Measurements from ENCODE around the gene GPS1. TPM values are rescaled to one million over a fixed set of nuclear protein-coding genes. Genes with fewer than 3 reads are reported as not detected.

GPS1 gene
- total RNA-seq, 2 experiments from 2014 or later = 82.7 to 88.6 TPM

GRCh38 chr17:82062076-82062983 is 10.6 kb downstream of the GPS1 start:
- no peaks in the 10 kb centered on the region for H3K27me3 Mint-ChIP-seq
- H3K4me3 Mint-ChIP-seq = no peak overlapping the region
- DNase-seq (no peak), ATAC-seq (no peak)
- ChIA-PET CTCF (no interaction called here), POLR2A (interaction anchor here (0.9 to 7.4 kb wide), 2 partner anchors 10 to 14 kb away, joined by 6 to 98 read pairs; partner anchors contain the start of genes GPS1 and RFNG)
- peaks cover 14% of the 10 kb centered on the region for H3K4me1 Mint-ChIP-seq (ENCODE audit: low read depth)
- no peaks in the 10 kb centered on the region for H3K9me3 Mint-ChIP-seq
- H3K36me3 Mint-ChIP-seq (ENCODE audit: low read depth) = peaks cover 1% of the 10 kb centered on the region
- no peak overlapping the region for H3K27ac Mint-ChIP-seq
- intact Hi-C loops (cut with micrococcal nuclease) = no loop called here
- TF ChIP-seq CTCF (IDR thresholded peaks at IDR 0.05) = no peak

- ATAC-seq = no peak
- Mint-ChIP-seq H3K27me3 (no peaks in the 10 kb centered on the region), H3K4me1 (ENCODE audit: low read depth) (peaks cover 14% of the 10 kb centered on the region), H3K36me3 (ENCODE audit: low read depth) (peaks cover 1% of the 10 kb centered on the region), H3K9me3 (no peaks in the 10 kb centered on the region), H3K27ac (no peak overlapping the region), H3K4me3 (no peak overlapping the region)
- DNase-seq = no peak
- intact Hi-C loops (cut with micrococcal nuclease) = no loop called here
- no peak for TF ChIP-seq CTCF (IDR thresholded peaks at IDR 0.05)
- ChIA-PET POLR2A (interaction anchor here (0.6 to 7.4 kb wide), 2 partner anchors 10 to 60 kb away, joined by 3 to 98 read pairs; partner anchors contain the start of genes GPS1 and RFNG), CTCF (no interaction called here)
Measured at GRCh38 chr17:82062984-82063368, 11.3 kb downstream of the GPS1 start.

DNA sequence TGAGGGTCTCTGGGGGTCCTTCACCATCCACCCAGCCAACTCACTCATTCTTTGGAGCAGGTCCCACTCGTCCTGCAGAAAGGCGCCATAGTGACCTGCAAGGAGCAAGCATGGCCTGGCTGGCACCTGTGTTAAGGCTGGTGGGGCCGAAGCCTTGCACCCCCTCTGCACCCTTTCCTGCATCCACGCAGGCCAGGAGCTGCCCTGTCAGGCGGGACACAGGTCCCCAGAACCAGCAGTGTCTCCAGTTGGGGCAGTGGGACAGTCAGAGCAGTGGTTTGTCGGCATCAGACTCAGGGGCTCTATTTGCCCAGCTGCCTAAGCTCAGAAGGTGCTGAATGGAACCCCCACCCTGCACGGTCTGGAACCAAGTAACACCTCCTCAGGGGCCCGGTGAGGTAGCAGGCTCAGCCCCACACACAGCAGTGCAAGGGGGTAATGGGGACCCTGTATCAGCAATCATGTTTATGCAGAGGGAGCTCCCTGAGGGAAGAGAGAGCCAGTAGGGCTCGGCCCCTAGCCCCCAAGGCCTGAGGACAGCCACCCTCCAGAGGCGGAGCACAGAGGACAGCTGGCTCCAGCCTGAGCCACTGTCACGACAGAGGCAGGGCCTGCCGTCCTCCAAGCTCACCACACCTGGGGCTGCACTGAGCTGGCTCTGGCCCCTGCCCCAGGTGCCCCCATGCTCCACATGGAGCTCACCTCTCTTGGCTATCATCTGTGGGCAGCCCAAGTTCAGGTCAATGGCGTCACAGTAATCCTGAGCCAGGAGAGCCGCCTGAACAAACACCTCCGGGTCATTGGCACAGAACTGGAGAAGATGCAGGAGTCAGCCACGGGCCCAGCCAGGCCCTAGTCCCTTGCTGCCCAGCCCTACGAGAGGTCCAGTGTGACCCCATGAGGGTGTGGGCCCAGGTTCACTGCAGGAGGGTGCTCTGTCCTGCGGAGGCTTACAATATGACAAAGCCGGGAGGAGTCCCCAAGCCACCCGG is 12.0 kb downstream of the GPS1 start:
- TF ChIP-seq CTCF (IDR thresholded peaks at IDR 0.05) = no peak
- H3K27me3 Mint-ChIP-seq = no peaks in the 10 kb centered on the region
- peak overlapping the region; percentile 55 for H3K27ac Mint-ChIP-seq
- ATAC-seq (no peak), DNase-seq (no peak)
- POLR2A ChIA-PET = interaction anchor here (0.6 to 7.4 kb wide), 4 partner anchors 10 to 59 kb away, joined by 3 to 98 read pairs (median 4); partner anchors contain the start of genes GPS1 and RFNG
- CTCF ChIA-PET = no interaction called here
- H3K9me3 Mint-ChIP-seq = no peaks in the 10 kb centered on the region
- intact Hi-C loops (cut with micrococcal nuclease) = no loop called here
- peak overlapping the region; percentile 75 for H3K4me3 Mint-ChIP-seq
- H3K4me1 Mint-ChIP-seq (ENCODE audit: low read depth) = peaks cover 14% of the 10 kb centered on the region
- H3K36me3 Mint-ChIP-seq (ENCODE audit: low read depth) = peaks cover 1% of the 10 kb centered on the region

DNA sequence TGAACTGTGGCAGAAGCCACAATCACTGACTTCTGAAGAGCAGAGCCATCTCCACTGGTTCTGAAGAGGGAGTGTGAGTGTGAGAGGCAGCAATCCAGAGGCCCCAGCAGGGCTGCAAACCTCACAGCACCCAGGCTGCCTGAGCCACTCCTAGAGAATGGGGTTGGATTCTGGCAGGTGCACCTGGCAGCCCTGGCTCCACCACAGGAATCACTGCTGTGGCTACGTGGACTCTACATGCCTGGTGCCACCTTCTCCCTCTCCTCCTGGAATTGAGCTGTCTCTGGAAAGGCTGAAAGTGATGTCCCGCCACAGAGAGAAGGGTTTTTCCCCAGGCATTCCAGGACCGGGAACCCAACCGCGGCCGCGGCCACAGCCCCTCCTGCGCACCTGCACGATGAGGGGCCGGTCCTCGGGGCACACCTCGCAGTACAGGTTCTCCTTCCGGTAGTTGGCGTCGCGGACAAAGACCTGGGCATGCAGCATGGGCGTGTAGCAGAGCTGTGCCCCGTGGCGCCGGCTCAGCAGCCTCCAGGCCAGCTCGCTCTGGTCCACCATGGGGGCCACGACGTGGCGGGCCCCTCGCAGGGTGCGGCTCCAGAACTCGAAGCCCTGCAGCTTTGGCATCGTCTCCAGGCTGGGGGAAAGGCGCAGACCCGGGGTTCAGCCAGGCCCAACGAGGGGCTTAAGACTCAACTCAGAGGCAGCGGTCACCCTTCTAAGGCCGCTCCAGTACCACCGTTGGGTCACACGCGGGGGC is 12.9 kb downstream of the GPS1 start:
- peak overlapping the region; percentile 75 for H3K4me3 Mint-ChIP-seq
- POLR2A ChIA-PET = interaction anchor here (0.8 to 7.4 kb wide), 17 partner anchors 9 to 194 kb away, joined by 3 to 98 read pairs (median 4); partner anchors contain the start of genes ARHGDIA, DCXR, FASN and GPS1
- TF ChIP-seq CTCF (IDR thresholded peaks at IDR 0.05) = no peak
- H3K27ac Mint-ChIP-seq = peak overlapping the region; percentile 61
- intact Hi-C loops (cut with micrococcal nuclease) = no loop called here
- CTCF ChIA-PET = interaction anchor here (1.2 to 2.9 kb wide), 2 partner anchors 30 to 34 kb away, joined by 3 to 16 read pairs; no protein-coding TSS in a partner anchor
- H3K9me3 Mint-ChIP-seq = no peaks in the 10 kb centered on the region
- DNase-seq = no peak
- peaks cover 1% of the 10 kb centered on the region for H3K36me3 Mint-ChIP-seq (ENCODE audit: low read depth)
- peaks cover 14% of the 10 kb centered on the region for H3K4me1 Mint-ChIP-seq (ENCODE audit: low read depth)
- no peaks in the 10 kb centered on the region for H3K27me3 Mint-ChIP-seq
- no peak for ATAC-seq
